HepG2 (cell line): ENCODE results near the gene CEP162. TPM values are rescaled to one million over a fixed set of nuclear protein-coding genes. Genes with fewer than 3 reads are reported as not detected.

Source experiments
- ATAC-seq: fragments of 200-7000 bp; cut with Tn5 transposase; 3 replicates; pipeline ENCODE4 v1.9.1; 2020; ENCODE audit warnings: mild to moderate bottlenecking, moderate library complexity
- BruUV-seq: library from RNA; stranded (reverse); fragments of 400-500 nt; replicated peaks from 2 replicates; lab custom pipeline; 2021; lab: Mats Ljungman, UMichigan
- CTCF ChIA-PET: fragments of 300-600 bp; formaldehyde crosslinking; extraction: SDS; loops from one replicate; lab custom pipeline; 2021; ENCODE audit warnings: low total read pairs, inconsistent platforms, low intra/inter-chr PET ratio; lab: Yijun Ruan, JAX
- POLR2A ChIA-PET: fragments of 350-600 bp; sonication (Branson Sonifier 250); formaldehyde crosslinking; loops from one replicate; lab custom pipeline; 2020; ENCODE audit warnings: antibody characterized with exemption, inconsistent platforms; lab: Yijun Ruan, JAX
- DNase-seq: peaks from one replicate; pipeline ENCODE4 v3.0.0-alpha.2; 2015; ENCODE audit warnings: low spot score
- FAIRE-seq: peaks from 3 replicates; lab custom pipeline; 2011; peaks lifted over from hg19 to GRCh38; lab: Jason Lieb, UNC
- H2AFZ ChIP-seq: one replicate; pipeline ENCODE4 v1.6.1; 2011; ENCODE audit warnings: low read length, inconsistent platforms
- H3K27ac ChIP-seq: fragments of 300-600 bp; 3 replicates; pipeline ENCODE4 v1.8.0; 2011; ENCODE audit warnings: mixed run types, mild to moderate bottlenecking, mixed read lengths, low read length, inconsistent platforms; ENCODE audit not compliant: insufficient read depth; ENCODE audit errors: extremely low read length
- H3K27me3 ChIP-seq, 2 experiments: fragments of 200-600 bp in 1 of 2; 2 replicates in 1 of 2; 3 replicates in 1 of 2; pipeline versions ENCODE4 v1.6.0 to v1.8.0; 2011; ENCODE audit warnings: low read length in 2 of 2, mild to moderate bottlenecking in 2 of 2, moderate library complexity in 2 of 2, inconsistent platforms in 1 of 2; ENCODE audit not compliant: insufficient read depth in 2 of 2, control insufficient read depth in 1 of 2
- H3K36me3 ChIP-seq, 2 experiments: fragments of 200-600 bp in 1 of 2; replicated peaks in 1 of 2; 2 replicates in 1 of 2; 3 replicates in 1 of 2; pipeline versions ENCODE4 v1.5.1 to v1.8.0; 2011; ENCODE audit warnings: low read length in 2 of 2, inconsistent platforms in 1 of 2; ENCODE audit not compliant: insufficient read depth in 2 of 2, control insufficient read depth in 1 of 2
- H3K4me1 ChIP-seq: 2 replicates; pipeline ENCODE4 v1.5.1; 2012; ENCODE audit warnings: low read length, inconsistent platforms; ENCODE audit not compliant: insufficient read depth
- H3K4me2 ChIP-seq: 2 replicates; pipeline ENCODE4 v1.6.0; 2011; ENCODE audit warnings: low read depth, low read length, inconsistent platforms
- H3K4me3 ChIP-seq, 3 experiments: fragments of 200-600 bp in 1 of 3; sonication (generic), shearing (Covaris generic) in 1 of 3; replicated peaks in 1 of 3; 2 replicates each; pipeline ENCODE4 v1.5.1; 2011 to 2016; ENCODE audit warnings: low read length in 3 of 3, inconsistent platforms in 2 of 3, low read depth in 2 of 3, mild to moderate bottlenecking in 2 of 3, control low read depth in 1 of 3, mixed read lengths in 1 of 3; ENCODE audit not compliant: insufficient read depth in 1 of 3
- H3K79me2 ChIP-seq: one replicate; pipeline ENCODE4 v1.6.1; 2011; ENCODE audit warnings: low read length, inconsistent platforms; ENCODE audit not compliant: insufficient read depth
- H3K9ac ChIP-seq: 2 replicates; pipeline ENCODE4 v1.6.0; 2011; ENCODE audit warnings: mild to moderate bottlenecking, low read depth, low read length, inconsistent platforms; ENCODE audit not compliant: insufficient read depth
- H3K9me3 ChIP-seq: 2 replicates; pipeline ENCODE4 v1.5.1; 2012; ENCODE audit warnings: mild to moderate bottlenecking, low read length
- H4K20me1 ChIP-seq: 2 replicates; pipeline ENCODE4 v1.6.0; 2011; ENCODE audit warnings: inconsistent platforms, mild to moderate bottlenecking, low read length, moderate library complexity; ENCODE audit not compliant: insufficient read depth
- ARID2 ChIP-seq: sonication (generic); formaldehyde crosslinking; IDR thresholded peaks from 2 replicates; pipeline ENCODE4 v1.8.1; 2022; ENCODE audit warnings: mild to moderate bottlenecking, missing genetic modification reagents, borderline replicate concordance
- KLF9 ChIP-seq: IDR thresholded peaks from 2 replicates; pipeline ENCODE4 v1.6.1; 2016; ENCODE audit warnings: low read depth
- MAF1 ChIP-seq: sonication (generic); formaldehyde crosslinking; IDR thresholded peaks from 2 replicates; pipeline ENCODE4 v1.5.0; 2020; ENCODE audit warnings: missing genetic modification reagents, borderline replicate concordance
- MBNL3 ChIP-seq: fragments of 250-450 bp; sonication (Bioruptor Pico); conservative IDR thresholded peaks from 2 replicates; pipeline ENCODE4 v1.8.0; 2022; ENCODE audit warnings: mild to moderate bottlenecking, inconsistent platforms
- MED13 ChIP-seq: sonication (generic); formaldehyde crosslinking; IDR thresholded peaks from 2 replicates; pipeline ENCODE4 v1.5.0; 2020; ENCODE audit warnings: missing genetic modification reagents
- POLR2A ChIP-seq, 2 experiments: IDR thresholded peaks; 2 replicates each; pipeline ENCODE4 v1.6.1; 2011; ENCODE audit warnings: low read depth in 2 of 2, low read length in 2 of 2, mild to moderate bottlenecking in 1 of 2, moderate library complexity in 1 of 2; ENCODE audit not compliant: insufficient read depth in 1 of 2
- PRPF4 ChIP-seq: fragments of 200-400 bp; formaldehyde crosslinking; IDR thresholded peaks from 2 replicates; pipeline ENCODE4 v1.6.1; 2016; ENCODE audit warnings: low read length, low read depth; ENCODE audit not compliant: poor library complexity, severe bottlenecking
- RARA ChIP-seq: IDR thresholded peaks from 2 replicates; pipeline ENCODE4 v1.6.1; 2016; ENCODE audit warnings: missing genetic modification reagents, missing compliant biosample characterization
- ZNF790 ChIP-seq: sonication (generic); formaldehyde crosslinking; IDR thresholded peaks from 2 replicates; pipeline ENCODE4 v1.8.0; 2022; ENCODE audit warnings: missing genetic modification reagents, mild to moderate bottlenecking, borderline replicate concordance
- ZSCAN20 ChIP-seq: sonication (generic); formaldehyde crosslinking; IDR thresholded peaks from 2 replicates; pipeline ENCODE4 v1.4.0; 2020; ENCODE audit warnings: missing genetic modification reagents, mild to moderate bottlenecking, borderline replicate concordance
- WGBS: methylation state at CpG from one replicate; pipeline ENCODE4 v1.1.6; 2017; ENCODE audit warnings: low lambda C conversion rate; 5-methylcytosine and 5-hydroxymethylcytosine counted together
- in situ Hi-C: cut with HindIII; loops from 2 replicates; pipeline ENCODE4 v1.10.0; 2017; ENCODE audit warnings: low pct_unique_long_range_greater_than_20kb; ENCODE audit not compliant: extremely low pct_ligation_motif_present
- intact Hi-C: fragments of 100-400 bp; cut with micrococcal nuclease; formaldehyde crosslinking; loops from one replicate; pipeline ENCODE4 v1.10.0; 2022; ENCODE audit not compliant: unreplicated experiment
- polyA plus RNA-seq, 8 experiments: library from polyadenylated mRNA; depleted of rRNA in 3 of 8; stranded (reverse) in 7 of 8; unstranded in 1 of 8; fragments of >200 nt; fragmentation: Illumina TruSeq in 4 of 8; extraction: Trizol in 4 of 8; gene quantifications; 2 replicates each; pipeline versions ENCODE4 v1.2.1 to v1.2.3, GENCODE V29; 2011 to 2016; ENCODE audit warnings: low read depth in 4 of 8, missing spikeins in 1 of 8, mixed read lengths in 1 of 8; ENCODE audit not compliant: insufficient read depth in 1 of 8
- total RNA-seq, 5 experiments: library from RNA; depleted of rRNA; stranded (reverse); fragments of >200 nt; fragmentation: Illumina TruSeq; extraction: Trizol; gene quantifications; 2 replicates each; pipeline ENCODE4 v1.2.3, GENCODE V29; 2016; ENCODE audit warnings: low read depth in 1 of 5
- TF ChIP-seq, protein P1 (sequence below): sonication (generic); formaldehyde crosslinking; IDR thresholded peaks from 2 replicates; pipeline ENCODE4 v1.5.1; 2020; ENCODE audit warnings: missing genetic modification reagents, mild to moderate bottlenecking, borderline replicate concordance
- TF ChIP-seq, protein P2 (sequence below): sonication (generic); formaldehyde crosslinking; IDR thresholded peaks from 2 replicates; pipeline ENCODE4 v1.4.0; 2020; ENCODE audit warnings: missing genetic modification reagents
- TF ChIP-seq, protein P3 (sequence below): sonication (generic); formaldehyde crosslinking; IDR thresholded peaks from 2 replicates; pipeline ENCODE4 v1.5.1; 2020; ENCODE audit warnings: missing genetic modification reagents, mild to moderate bottlenecking, borderline replicate concordance
- TF ChIP-seq, protein P4 (sequence below): IDR thresholded peaks from 2 replicates; pipeline ENCODE4 v1.6.1; 2012; ENCODE audit warnings: low read length, improper control_type of control experiment

Gene CEP162
- total and polyA plus RNA-seq, 2 of the 13 experiments (the other 11 are each of a cell fraction or from before 2014, with no cell fraction given): 0.50 to 7.9 TPM

DNA sequence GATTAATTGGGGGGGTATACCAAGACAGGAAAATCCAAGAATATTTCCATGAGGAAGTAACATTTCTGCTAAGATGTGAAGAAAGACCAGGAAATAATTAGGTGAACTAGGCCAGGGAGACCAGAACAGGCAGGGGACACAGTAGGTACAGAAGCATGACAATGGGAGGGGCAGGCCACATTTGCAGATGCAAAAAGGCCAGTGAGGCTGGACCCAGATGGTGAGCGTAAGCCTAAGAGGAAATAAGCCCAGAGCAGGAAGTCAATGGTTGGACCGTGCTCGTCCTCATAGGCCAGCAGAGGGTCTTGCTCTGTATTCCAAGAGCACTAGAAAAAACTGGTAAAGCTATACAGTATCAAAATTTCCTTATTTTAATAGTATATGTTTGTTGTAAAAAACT lies 9.4 kb downstream of the CEP162 start:
- Histone ChIP-seq H3K27ac (no peak overlapping the region), H3K36me3 (no peaks in the 10 kb centered on the region), H3K4me3 (no peak overlapping the region), H3K9me3 (no peaks in the 10 kb centered on the region)
- POLR2A ChIA-PET: no interaction called here
- ATAC-seq: no peak
- intact Hi-C loops: loop anchor here (5.0 kb wide), 1 partner anchor 186 kb away; the partner anchor contains the start of gene MRAP2
- no peak for FAIRE-seq
- WGBS: 92% methylated on average over 3 of the region's 3 CpGs
- no peak for DNase-seq
- TF ChIP-seq, protein P1, sequence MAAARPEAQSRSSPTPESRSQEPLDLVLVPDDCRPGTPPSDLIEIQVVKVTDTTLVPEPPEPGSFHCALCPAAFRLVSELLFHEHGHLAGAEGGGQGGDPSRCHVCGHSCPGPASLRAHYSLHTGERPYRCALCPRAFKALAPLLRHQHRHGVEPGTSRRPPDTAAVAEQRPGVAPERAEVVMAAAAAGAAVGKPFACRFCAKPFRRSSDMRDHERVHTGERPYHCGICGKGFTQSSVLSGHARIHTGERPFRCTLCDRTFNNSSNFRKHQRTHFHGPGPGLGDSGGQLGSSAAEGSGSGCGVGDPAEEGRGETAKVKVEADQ (CRISPR knock-in tag): no peak
- TF ChIP-seq, protein P2, sequence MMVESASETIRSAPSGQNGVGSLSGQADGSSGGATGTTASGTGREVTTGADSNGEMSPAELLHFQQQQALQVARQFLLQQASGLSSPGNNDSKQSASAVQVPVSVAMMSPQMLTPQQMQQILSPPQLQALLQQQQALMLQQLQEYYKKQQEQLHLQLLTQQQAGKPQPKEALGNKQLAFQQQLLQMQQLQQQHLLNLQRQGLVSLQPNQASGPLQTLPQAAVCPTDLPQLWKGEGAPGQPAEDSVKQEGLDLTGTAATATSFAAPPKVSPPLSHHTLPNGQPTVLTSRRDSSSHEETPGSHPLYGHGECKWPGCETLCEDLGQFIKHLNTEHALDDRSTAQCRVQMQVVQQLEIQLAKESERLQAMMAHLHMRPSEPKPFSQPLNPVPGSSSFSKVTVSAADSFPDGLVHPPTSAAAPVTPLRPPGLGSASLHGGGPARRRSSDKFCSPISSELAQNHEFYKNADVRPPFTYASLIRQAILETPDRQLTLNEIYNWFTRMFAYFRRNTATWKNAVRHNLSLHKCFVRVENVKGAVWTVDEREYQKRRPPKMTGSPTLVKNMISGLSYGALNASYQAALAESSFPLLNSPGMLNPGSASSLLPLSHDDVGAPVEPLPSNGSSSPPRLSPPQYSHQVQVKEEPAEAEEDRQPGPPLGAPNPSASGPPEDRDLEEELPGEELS: no peak
- TF ChIP-seq MAF1 (CRISPR knock-in tag) (no peak), ZSCAN20 (CRISPR knock-in tag) (no peak), ARID2 (CRISPR knock-in tag) (no peak), KLF9 (no peak), MED13 (no peak), RARA (no peak), ZNF790 (CRISPR knock-in tag) (no peak), POLR2A (IDR thresholded peaks at IDR 0.05; ENCODE audit: insufficient read depth in 1 of 2, low read depth in 2 of 2, low read length in 2 of 2) (no peak), MBNL3 (CRISPR knock-in tag) (no peak), PRPF4 (no peak)
- TF ChIP-seq, protein P3, sequence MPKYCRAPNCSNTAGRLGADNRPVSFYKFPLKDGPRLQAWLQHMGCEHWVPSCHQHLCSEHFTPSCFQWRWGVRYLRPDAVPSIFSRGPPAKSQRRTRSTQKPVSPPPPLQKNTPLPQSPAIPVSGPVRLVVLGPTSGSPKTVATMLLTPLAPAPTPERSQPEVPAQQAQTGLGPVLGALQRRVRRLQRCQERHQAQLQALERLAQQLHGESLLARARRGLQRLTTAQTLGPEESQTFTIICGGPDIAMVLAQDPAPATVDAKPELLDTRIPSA (CRISPR knock-in tag): no peak
- TF ChIP-seq, protein P4, sequence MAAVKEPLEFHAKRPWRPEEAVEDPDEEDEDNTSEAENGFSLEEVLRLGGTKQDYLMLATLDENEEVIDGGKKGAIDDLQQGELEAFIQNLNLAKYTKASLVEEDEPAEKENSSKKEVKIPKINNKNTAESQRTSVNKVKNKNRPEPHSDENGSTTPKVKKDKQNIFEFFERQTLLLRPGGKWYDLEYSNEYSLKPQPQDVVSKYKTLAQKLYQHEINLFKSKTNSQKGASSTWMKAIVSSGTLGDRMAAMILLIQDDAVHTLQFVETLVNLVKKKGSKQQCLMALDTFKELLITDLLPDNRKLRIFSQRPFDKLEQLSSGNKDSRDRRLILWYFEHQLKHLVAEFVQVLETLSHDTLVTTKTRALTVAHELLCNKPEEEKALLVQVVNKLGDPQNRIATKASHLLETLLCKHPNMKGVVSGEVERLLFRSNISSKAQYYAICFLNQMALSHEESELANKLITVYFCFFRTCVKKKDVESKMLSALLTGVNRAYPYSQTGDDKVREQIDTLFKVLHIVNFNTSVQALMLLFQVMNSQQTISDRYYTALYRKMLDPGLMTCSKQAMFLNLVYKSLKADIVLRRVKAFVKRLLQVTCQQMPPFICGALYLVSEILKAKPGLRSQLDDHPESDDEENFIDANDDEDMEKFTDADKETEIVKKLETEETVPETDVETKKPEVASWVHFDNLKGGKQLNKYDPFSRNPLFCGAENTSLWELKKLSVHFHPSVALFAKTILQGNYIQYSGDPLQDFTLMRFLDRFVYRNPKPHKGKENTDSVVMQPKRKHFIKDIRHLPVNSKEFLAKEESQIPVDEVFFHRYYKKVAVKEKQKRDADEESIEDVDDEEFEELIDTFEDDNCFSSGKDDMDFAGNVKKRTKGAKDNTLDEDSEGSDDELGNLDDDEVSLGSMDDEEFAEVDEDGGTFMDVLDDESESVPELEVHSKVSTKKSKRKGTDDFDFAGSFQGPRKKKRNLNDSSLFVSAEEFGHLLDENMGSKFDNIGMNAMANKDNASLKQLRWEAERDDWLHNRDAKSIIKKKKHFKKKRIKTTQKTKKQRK: no peak
- TF ChIP-seq, all 625 proteins: peak for 0
- no peaks in the 10 kb centered on the region for H3K79me2 ChIP-seq
- H3K4me2 ChIP-seq: no peak overlapping the region
- H2AFZ ChIP-seq: no peak overlapping the region
- no peaks in the 10 kb centered on the region for H3K4me1 ChIP-seq
- H4K20me1 ChIP-seq: no peaks in the 10 kb centered on the region
- H3K9ac ChIP-seq: no peak overlapping the region
- in situ Hi-C loops: no loop called here
- no peaks in the 10 kb centered on the region for H3K27me3 ChIP-seq
- CTCF ChIA-PET: no interaction called here
- BruUV-seq: no TSS peak
